Measurements from ENCODE around the gene CAP1. TPM values are rescaled to one million over a fixed set of nuclear protein-coding genes. Genes with fewer than 3 reads are reported as not detected.
A peak's percentile ranks its signal among the peaks of the same experiment; 100 is the strongest.

The CAP1 gene
- total and polyA plus RNA-seq, 10 of the 15 experiments (the other 5 are each of a cell fraction or from before 2014, with no cell fraction given), result 360 to 500 (median 431) TPM

DNA sequence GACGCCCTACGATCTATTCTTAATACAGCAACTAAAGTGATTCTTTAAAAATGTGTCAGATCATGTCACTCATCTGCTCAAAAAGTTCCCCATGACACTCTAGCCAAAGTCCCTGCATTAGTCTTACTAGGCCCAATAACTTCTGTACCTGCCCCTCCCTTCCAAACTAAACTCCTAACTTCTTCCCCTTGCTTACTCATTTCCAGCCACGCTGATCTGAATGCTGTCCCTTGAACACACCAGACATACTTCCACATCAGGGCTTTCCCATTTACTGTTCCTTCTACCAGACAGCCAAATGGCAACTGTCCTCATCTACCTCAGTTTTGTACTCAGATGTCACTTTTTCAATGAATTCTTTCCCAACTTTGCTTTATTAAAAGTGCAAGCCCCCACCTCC lies 55.3 kb downstream of the CAP1 start:
- Histone ChIP-seq H2AFZ (ENCODE audit: control insufficient read depth, low read depth, low read length) (no peak overlapping the region), H3K9me3 (replicated peaks; ENCODE audit: control insufficient read depth, insufficient read depth, low read length) (no peaks in the 10 kb centered on the region), H3K4me3 (peak overlapping the region; percentile 52), H3K4me2 (ENCODE audit: control insufficient read depth, insufficient read depth) (peak overlapping the region; percentile 95), H3K36me3 (ENCODE audit: control insufficient read depth in 2 of 2, insufficient read depth in 2 of 2, low read length in 1 of 2) (peaks cover 0 to 5% of the 10 kb centered on the region in 2 experiments; a peak in 2 of 4 replicates), H3K9ac (ENCODE audit: control insufficient read depth, insufficient read depth, low read length) (no peak overlapping the region), H3K27me3 (replicated peaks in 1 of 2; ENCODE audit: control insufficient read depth in 2 of 2, insufficient read depth in 2 of 2, low read length in 1 of 2) (no peaks in the 10 kb centered on the region), H3K4me1 (ENCODE audit: control insufficient read depth, insufficient read depth, low read length) (peaks cover 4% of the 10 kb centered on the region; the same call in 1 of the 2 replicates), H4K20me1 (ENCODE audit: control insufficient read depth, insufficient read depth) (no peaks in the 10 kb centered on the region), H3K79me2 (ENCODE audit: control insufficient read depth, insufficient read depth, low read length) (peaks cover 6% of the 10 kb centered on the region), H3K27ac (ENCODE audit: control insufficient read depth, insufficient read depth) (no peak overlapping the region)
- ChIA-PET RAD21 (ENCODE audit: unreplicated experiment) (no interaction called here), POLR2A (no interaction called here), CTCF (interaction anchor here (1.5 to 2.7 kb wide), 2 partner anchors 10 to 17 kb away, joined by 6 to 13 read pairs; no protein-coding TSS in a partner anchor), SMC1A (ENCODE audit: uncharacterized antibody, unreplicated experiment) (interaction anchor here (1.2 kb wide), 1 partner anchor 12 kb away, joined by 3 read pairs; no protein-coding TSS in a partner anchor)
- intact Hi-C loops (cut with micrococcal nuclease; ENCODE audit: unreplicated experiment) (loop anchor here (10.0 kb wide), 1 partner anchor 309 kb away; no protein-coding TSS in a partner anchor), in situ Hi-C loops (cut with MboI) (no loop called here)
- FAIRE-seq (no peak), DNase-seq (ENCODE audit: low read depth, low spot score) (no peak), ATAC-seq (no peak)
- TF ChIP-seq, protein P1, sequence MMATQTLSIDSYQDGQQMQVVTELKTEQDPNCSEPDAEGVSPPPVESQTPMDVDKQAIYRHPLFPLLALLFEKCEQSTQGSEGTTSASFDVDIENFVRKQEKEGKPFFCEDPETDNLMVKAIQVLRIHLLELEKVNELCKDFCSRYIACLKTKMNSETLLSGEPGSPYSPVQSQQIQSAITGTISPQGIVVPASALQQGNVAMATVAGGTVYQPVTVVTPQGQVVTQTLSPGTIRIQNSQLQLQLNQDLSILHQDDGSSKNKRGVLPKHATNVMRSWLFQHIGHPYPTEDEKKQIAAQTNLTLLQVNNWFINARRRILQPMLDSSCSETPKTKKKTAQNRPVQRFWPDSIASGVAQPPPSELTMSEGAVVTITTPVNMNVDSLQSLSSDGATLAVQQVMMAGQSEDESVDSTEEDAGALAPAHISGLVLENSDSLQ (IDR thresholded peaks at IDR 0.05), result no peak
- no peak for TF ChIP-seq POLR2A (IDR thresholded peaks at IDR 0.05; ENCODE audit: low read depth, low read length)
- no peak for TF ChIP-seq ESRRA (IDR thresholded peaks at IDR 0.05; ENCODE audit: low read length)
- no peak for TF ChIP-seq HDAC6 (IDR thresholded peaks at IDR 0.05; ENCODE audit: unreplicated experiment)
- TF ChIP-seq, protein P2, sequence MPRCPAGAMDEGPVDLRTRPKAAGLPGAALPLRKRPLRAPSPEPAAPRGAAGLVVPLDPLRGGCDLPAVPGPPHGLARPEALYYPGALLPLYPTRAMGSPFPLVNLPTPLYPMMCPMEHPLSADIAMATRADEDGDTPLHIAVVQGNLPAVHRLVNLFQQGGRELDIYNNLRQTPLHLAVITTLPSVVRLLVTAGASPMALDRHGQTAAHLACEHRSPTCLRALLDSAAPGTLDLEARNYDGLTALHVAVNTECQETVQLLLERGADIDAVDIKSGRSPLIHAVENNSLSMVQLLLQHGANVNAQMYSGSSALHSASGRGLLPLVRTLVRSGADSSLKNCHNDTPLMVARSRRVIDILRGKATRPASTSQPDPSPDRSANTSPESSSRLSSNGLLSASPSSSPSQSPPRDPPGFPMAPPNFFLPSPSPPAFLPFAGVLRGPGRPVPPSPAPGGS (IDR thresholded peaks at IDR 0.05; ENCODE audit: borderline replicate concordance, insufficient read depth, low read depth, low read length, poor library complexity, severe bottlenecking), result no peak
- TF ChIP-seq, protein P3, sequence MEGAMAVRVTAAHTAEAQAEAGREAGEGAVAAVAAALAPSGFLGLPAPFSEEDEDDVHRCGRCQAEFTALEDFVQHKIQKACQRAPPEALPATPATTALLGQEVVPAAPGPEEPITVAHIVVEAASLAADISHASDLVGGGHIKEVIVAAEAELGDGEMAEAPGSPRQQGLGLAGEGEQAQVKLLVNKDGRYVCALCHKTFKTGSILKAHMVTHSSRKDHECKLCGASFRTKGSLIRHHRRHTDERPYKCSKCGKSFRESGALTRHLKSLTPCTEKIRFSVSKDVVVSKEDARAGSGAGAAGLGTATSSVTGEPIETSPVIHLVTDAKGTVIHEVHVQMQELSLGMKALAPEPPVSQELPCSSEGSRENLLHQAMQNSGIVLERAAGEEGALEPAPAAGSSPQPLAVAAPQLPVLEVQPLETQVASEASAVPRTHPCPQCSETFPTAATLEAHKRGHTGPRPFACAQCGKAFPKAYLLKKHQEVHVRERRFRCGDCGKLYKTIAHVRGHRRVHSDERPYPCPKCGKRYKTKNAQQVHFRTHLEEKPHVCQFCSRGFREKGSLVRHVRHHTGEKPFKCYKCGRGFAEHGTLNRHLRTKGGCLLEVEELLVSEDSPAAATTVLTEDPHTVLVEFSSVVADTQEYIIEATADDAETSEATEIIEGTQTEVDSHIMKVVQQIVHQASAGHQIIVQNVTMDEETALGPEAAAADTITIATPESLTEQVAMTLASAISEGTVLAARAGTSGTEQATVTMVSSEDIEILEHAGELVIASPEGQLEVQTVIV (IDR thresholded peaks at IDR 0.05; ENCODE audit: borderline replicate concordance, partially characterized antibody), result no peak
- TF ChIP-seq ZBED1 (IDR thresholded peaks at IDR 0.05; ENCODE audit: borderline replicate concordance), result no peak
- TF ChIP-seq RCOR1 (conservative IDR thresholded peaks at IDR 0.05; ENCODE audit: low read depth, low read length), result no peak
- no peak for TF ChIP-seq CEBPB (IDR thresholded peaks at IDR 0.05; ENCODE audit: borderline replicate concordance in 1 of 2, low read depth in 2 of 2, low read length in 2 of 2)
- no peak for TF ChIP-seq GABPA (IDR thresholded peaks at IDR 0.05; ENCODE audit: low read depth)
- no peak for TF ChIP-seq ZNF207 (IDR thresholded peaks at IDR 0.05; ENCODE audit: borderline replicate concordance)
- TF ChIP-seq, protein P4, sequence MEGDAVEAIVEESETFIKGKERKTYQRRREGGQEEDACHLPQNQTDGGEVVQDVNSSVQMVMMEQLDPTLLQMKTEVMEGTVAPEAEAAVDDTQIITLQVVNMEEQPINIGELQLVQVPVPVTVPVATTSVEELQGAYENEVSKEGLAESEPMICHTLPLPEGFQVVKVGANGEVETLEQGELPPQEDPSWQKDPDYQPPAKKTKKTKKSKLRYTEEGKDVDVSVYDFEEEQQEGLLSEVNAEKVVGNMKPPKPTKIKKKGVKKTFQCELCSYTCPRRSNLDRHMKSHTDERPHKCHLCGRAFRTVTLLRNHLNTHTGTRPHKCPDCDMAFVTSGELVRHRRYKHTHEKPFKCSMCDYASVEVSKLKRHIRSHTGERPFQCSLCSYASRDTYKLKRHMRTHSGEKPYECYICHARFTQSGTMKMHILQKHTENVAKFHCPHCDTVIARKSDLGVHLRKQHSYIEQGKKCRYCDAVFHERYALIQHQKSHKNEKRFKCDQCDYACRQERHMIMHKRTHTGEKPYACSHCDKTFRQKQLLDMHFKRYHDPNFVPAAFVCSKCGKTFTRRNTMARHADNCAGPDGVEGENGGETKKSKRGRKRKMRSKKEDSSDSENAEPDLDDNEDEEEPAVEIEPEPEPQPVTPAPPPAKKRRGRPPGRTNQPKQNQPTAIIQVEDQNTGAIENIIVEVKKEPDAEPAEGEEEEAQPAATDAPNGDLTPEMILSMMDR (IDR thresholded peaks at IDR 0.05 in 2 of 3, conservative IDR thresholded peaks at IDR 0.05 in 1 of 3; ENCODE audit: control insufficient read depth in 2 of 3, extremely low read depth in 1 of 3, insufficient read depth in 1 of 3, low read depth in 3 of 3, low read length in 3 of 3), result no peak
- no peak for TF ChIP-seq CREM (IDR thresholded peaks at IDR 0.05; ENCODE audit: low read depth)
- no TSS peak for BruUV-seq (replicated peaks)
- whole genome bisulfite sequencing (ENCODE audit: insufficient coverage, insufficient replicate concordance, low lambda C conversion rate, missing lambda C conversion rate), result 59% methylated on average over 3 of the region's 3 CpGs
